H1 (cell line): ENCODE results near the gene TDP1. TPM values are rescaled to one million over a fixed set of nuclear protein-coding genes. Genes with fewer than 3 reads are reported as not detected.
A peak's percentile ranks its signal among the peaks of the same experiment; 100 is the strongest.

Experiments
- CTCF ChIP-seq, 3 experiments: IDR thresholded peaks; 1 replicate in 2 of 3; 2 replicates in 1 of 3; pipeline versions ENCODE4 v1.5.1 to v1.6.1; 2011; ENCODE audit warnings: low read length in 3 of 3, mild to moderate bottlenecking in 3 of 3, inconsistent platforms in 2 of 3, low read depth in 1 of 3, moderate library complexity in 1 of 3; ENCODE audit not compliant: insufficient read depth in 1 of 3; ENCODE audit errors: control extremely low read depth in 1 of 3
- EZH2 ChIP-seq: fragments of 200-600 bp; sonication (generic); IDR thresholded peaks from 2 replicates; pipeline ENCODE4 v1.7.1; 2012; ENCODE audit warnings: low read depth, mild to moderate bottlenecking, moderate library complexity, low read length, inconsistent platforms; ENCODE audit not compliant: severe bottlenecking
- GTF2F1 ChIP-seq: IDR thresholded peaks from 2 replicates; pipeline ENCODE4 v1.6.1; 2012; ENCODE audit warnings: low read depth, low read length, improper control_type of control experiment, borderline replicate concordance
- HDAC6 ChIP-seq: IDR thresholded peaks from one replicate; pipeline ENCODE4 v1.7.1; 2012; ENCODE audit warnings: low read depth, mild to moderate bottlenecking, inconsistent platforms, low read length, moderate library complexity
- JUND ChIP-seq: IDR thresholded peaks from 2 replicates; pipeline ENCODE4 v1.6.1; 2011; ENCODE audit warnings: mild to moderate bottlenecking, improper control_type of control experiment, low read length
- KDM1A ChIP-seq: fragments of 200-600, 300-600 bp; sonication (generic); IDR thresholded peaks from 2 replicates; pipeline ENCODE4 v1.7.1; 2016; ENCODE audit warnings: mild to moderate bottlenecking, low read length, borderline replicate concordance
- MAFK ChIP-seq: IDR thresholded peaks from 2 replicates; pipeline ENCODE4 v1.6.1; 2012; ENCODE audit warnings: low read depth, mild to moderate bottlenecking, improper control_type of control experiment, low read length
- MAX ChIP-seq: IDR thresholded peaks from 2 replicates; pipeline ENCODE4 v1.6.1; 2012; ENCODE audit warnings: inconsistent platforms
- NANOG ChIP-seq: IDR thresholded peaks from 2 replicates; pipeline ENCODE4 v1.6.1; 2011; ENCODE audit warnings: low read length, low read depth, mild to moderate bottlenecking, inconsistent platforms; ENCODE audit not compliant: insufficient read depth, poor library complexity, severe bottlenecking
- PHF8 ChIP-seq: fragments of 200-600 bp; sonication (generic); conservative IDR thresholded peaks from 2 replicates; pipeline ENCODE4 v1.7.1; 2012; ENCODE audit warnings: low read depth, mild to moderate bottlenecking, inconsistent platforms, low read length, moderate library complexity
- POLR2AphosphoS5 ChIP-seq: IDR thresholded peaks from 2 replicates; pipeline ENCODE4 v1.6.1; 2011; ENCODE audit warnings: low read depth, low read length
- RAD21 ChIP-seq, 2 experiments: IDR thresholded peaks in 1 of 2; conservative IDR thresholded peaks in 1 of 2; 2 replicates each; pipeline ENCODE4 v1.6.1; 2011; ENCODE audit warnings: low read depth in 2 of 2, low read length in 2 of 2, improper control_type of control experiment in 1 of 2, inconsistent platforms in 1 of 2, mild to moderate bottlenecking in 1 of 2, moderate library complexity in 1 of 2
- RFX5 ChIP-seq: IDR thresholded peaks from 2 replicates; pipeline ENCODE4 v1.6.1; 2011; ENCODE audit warnings: low read depth, low read length, improper control_type of control experiment, borderline replicate concordance
- SAP30 ChIP-seq: fragments of 300-600 bp; sonication (generic); IDR thresholded peaks from 2 replicates; pipeline ENCODE4 v1.7.1; 2012; ENCODE audit warnings: low read length, moderate library complexity, mild to moderate bottlenecking, inconsistent platforms; ENCODE audit not compliant: insufficient read depth, insufficient replicate concordance
- SP1 ChIP-seq: IDR thresholded peaks from 2 replicates; pipeline ENCODE4 v1.6.1; 2011; ENCODE audit warnings: low read depth, low read length
- SRF ChIP-seq: IDR thresholded peaks from 2 replicates; pipeline ENCODE4 v1.6.1; 2011; ENCODE audit warnings: mild to moderate bottlenecking, low read depth, low read length, moderate library complexity
- TAF1 ChIP-seq: IDR thresholded peaks from 2 replicates; pipeline ENCODE4 v1.6.1; 2011; ENCODE audit warnings: mild to moderate bottlenecking, low read depth, low read length
- TBP ChIP-seq: IDR thresholded peaks from 2 replicates; pipeline ENCODE4 v1.6.1; 2011; ENCODE audit warnings: low read depth, low read length, improper control_type of control experiment
- USF2 ChIP-seq: IDR thresholded peaks from 2 replicates; pipeline ENCODE4 v1.6.1; 2011; ENCODE audit warnings: low read length, improper control_type of control experiment
- YY1 ChIP-seq: IDR thresholded peaks from 2 replicates; pipeline ENCODE4 v1.6.1; 2011; ENCODE audit warnings: low read depth, mild to moderate bottlenecking, low read length
- polyA plus RNA-seq, 7 experiments: library from polyadenylated mRNA; depleted of rRNA in 3 of 7; stranded (reverse) in 5 of 7; unstranded in 2 of 7; fragments of >200 nt in 5 of 7; fragments of 200-250 nt in 2 of 7; gene quantifications; 1 replicate in 5 of 7; 2 replicates in 1 of 7; 4 replicates in 1 of 7; pipeline versions ENCODE4 v1.2.1 to v1.2.3, GENCODE V29; 2011 to 2013; ENCODE audit warnings: missing spikeins in 2 of 7, mixed read lengths in 2 of 7
- total RNA-seq: library from RNA; stranded (reverse); fragmentation: NEBNext Ultra II Directional; extraction: Animal tissue kit (Norgen Biotek cat#: 25700); gene quantifications from 2 replicates; pipeline ENCODE4 v1.2.1, GENCODE V29; 2021

Gene TDP1
- total and polyA plus RNA-seq, 2 of the 8 experiments (the other 6 are each of a cell fraction or from before 2014, with no cell fraction given), result 32.2 to 69.9 TPM

GRCh38 chr14:90060312-90060964 lies 104.7 kb downstream of the TDP1 start (continued):
- TF ChIP-seq MAFK (no peak), KDM1A (no peak), GTF2F1 (no peak), HDAC6 (no peak), TBP (peak; percentile 58; the same call in 1 of the 2 replicates), POLR2AphosphoS5 (no peak), NANOG (no peak), MAX (peak; percentile 31), YY1 (peak; percentile 44; the same call in 1 of the 2 replicates), USF2 (no peak), SRF (no peak), JUND (no peak), CTCF (IDR thresholded peaks at IDR 0.05; ENCODE audit: control extremely low read depth in 1 of 3, insufficient read depth in 1 of 3, low read depth in 1 of 3, low read length in 3 of 3) (peak; percentile 56 to 69 (median 58)), TAF1 (peak; percentile 40; the same call in 1 of the 2 replicates), RAD21 (IDR thresholded peaks at IDR 0.05 in 1 of 2, conservative IDR thresholded peaks at IDR 0.05 in 1 of 2; ENCODE audit: low read depth in 2 of 2, low read length in 2 of 2) (peak; percentile 53 to 65), SP1 (no peak), SAP30 (no peak), PHF8 (no peak), EZH2 (peak; percentile 71), RFX5 (no peak)
